Measurements from ENCODE around the gene RRBP1. TPM values are rescaled to one million over a fixed set of nuclear protein-coding genes. Genes with fewer than 3 reads are reported as not detected.
A peak's percentile ranks its signal among the peaks of the same experiment; 100 is the strongest.

The RRBP1 gene
- total and polyA plus RNA-seq, 2 experiments from 2014 or later, result 193 to 242 TPM

DNA sequence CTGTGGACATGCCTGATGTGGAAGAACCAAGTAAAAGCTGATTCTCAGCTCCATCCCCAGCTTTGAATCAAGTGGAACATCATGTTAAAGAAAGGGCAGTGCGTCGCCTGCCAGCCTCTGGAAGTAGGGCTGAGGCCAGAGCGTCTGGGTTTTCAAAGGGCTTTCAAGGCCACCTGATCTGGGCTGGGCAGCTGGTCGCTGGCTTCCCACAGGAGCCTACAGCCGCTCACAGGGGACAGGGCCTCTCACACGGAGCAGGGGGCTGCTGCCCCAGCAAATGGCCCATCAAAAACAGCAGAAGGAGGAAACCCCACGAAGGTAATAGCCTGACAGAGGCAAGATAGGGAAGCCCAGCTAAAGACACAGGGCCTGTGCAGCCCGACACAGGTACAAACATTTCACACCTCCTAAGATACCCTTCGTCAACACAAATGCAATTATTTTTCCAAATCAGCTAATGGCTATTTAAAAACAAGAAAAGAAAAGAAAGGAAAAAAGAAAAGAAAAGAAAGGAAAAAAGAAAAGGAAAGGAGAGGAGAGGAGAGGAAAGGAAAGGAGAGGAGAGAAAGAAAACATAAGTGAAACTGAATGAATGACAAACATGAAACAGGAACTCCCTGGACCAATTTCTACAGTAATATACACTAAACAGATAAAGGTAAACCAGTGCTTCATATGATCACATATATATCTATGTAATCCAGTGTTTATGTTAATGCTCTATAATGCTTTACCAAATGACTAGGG, 24.8 kb downstream of the RRBP1 start:
- TF ChIP-seq, protein P1, sequence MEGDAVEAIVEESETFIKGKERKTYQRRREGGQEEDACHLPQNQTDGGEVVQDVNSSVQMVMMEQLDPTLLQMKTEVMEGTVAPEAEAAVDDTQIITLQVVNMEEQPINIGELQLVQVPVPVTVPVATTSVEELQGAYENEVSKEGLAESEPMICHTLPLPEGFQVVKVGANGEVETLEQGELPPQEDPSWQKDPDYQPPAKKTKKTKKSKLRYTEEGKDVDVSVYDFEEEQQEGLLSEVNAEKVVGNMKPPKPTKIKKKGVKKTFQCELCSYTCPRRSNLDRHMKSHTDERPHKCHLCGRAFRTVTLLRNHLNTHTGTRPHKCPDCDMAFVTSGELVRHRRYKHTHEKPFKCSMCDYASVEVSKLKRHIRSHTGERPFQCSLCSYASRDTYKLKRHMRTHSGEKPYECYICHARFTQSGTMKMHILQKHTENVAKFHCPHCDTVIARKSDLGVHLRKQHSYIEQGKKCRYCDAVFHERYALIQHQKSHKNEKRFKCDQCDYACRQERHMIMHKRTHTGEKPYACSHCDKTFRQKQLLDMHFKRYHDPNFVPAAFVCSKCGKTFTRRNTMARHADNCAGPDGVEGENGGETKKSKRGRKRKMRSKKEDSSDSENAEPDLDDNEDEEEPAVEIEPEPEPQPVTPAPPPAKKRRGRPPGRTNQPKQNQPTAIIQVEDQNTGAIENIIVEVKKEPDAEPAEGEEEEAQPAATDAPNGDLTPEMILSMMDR (IDR thresholded peaks at IDR 0.05; ENCODE audit: poor library complexity), result no peak
- no peak for TF ChIP-seq EZH2phosphoT487 (IDR thresholded peaks at IDR 0.05; ENCODE audit: low read depth, severe bottlenecking, unreplicated experiment)
- TF ChIP-seq EZH2 (IDR thresholded peaks at IDR 0.05; ENCODE audit: borderline replicate concordance), result no peak
- peaks cover 96% of the 10 kb centered on the region for H4K20me1 ChIP-seq (ENCODE audit: insufficient read depth, poor library complexity, severe bottlenecking)

DNA sequence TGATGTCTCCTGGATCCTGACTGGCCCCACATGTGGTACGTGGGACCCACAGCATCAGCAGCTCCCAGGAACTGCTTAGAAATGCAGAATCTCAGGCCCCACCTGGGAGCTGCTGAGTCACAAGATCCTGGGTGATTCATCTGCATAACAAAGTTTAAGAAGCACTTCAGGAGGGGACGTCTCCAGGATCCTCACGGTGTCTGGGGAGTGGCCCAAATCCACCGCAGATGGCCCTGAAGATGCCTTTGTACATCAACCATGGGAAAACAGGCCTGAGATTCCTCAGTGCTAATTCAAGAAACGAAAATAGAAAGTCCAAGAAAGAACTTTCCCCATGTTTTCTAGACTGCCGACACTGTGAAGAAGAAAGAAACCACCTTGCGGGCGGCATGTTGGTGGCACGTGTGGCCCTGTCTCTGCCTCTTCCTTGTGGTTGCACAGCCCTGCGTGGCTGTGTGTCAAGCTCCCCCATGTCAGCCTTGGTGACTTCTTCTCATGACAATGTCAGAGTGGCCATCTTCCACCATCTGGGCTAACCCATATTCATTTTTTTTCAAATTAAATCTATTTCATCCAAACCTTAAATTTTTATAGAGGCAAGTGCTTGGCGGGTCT, 26.1 kb downstream of the RRBP1 start:
- TF ChIP-seq EZH2phosphoT487 (IDR thresholded peaks at IDR 0.05; ENCODE audit: low read depth, severe bottlenecking, unreplicated experiment) (no peak), EZH2 (IDR thresholded peaks at IDR 0.05; ENCODE audit: borderline replicate concordance) (no peak)
- TF ChIP-seq, protein P1 (IDR thresholded peaks at IDR 0.05; ENCODE audit: poor library complexity), result no peak
- no peaks in the 10 kb centered on the region for H3K27me3 ChIP-seq
- peaks cover 98% of the 10 kb centered on the region for H4K20me1 ChIP-seq (ENCODE audit: insufficient read depth, poor library complexity, severe bottlenecking)
- no peaks in the 10 kb centered on the region for H3K9me2 ChIP-seq (replicated peaks; ENCODE audit: insufficient read depth)
- H3K9me3 ChIP-seq (ENCODE audit: low read depth), result no peaks in the 10 kb centered on the region
- H3K79me2 ChIP-seq, result peaks cover 100% of the 10 kb centered on the region
- WGBS (ENCODE audit: low lambda C conversion rate, missing lambda C conversion rate), result 89% methylated on average over 11 of the region's 11 CpGs
- no peak overlapping the region for H2AFZ ChIP-seq
- no peak for DNase-seq (ENCODE audit: low spot score)
- no peaks in the 10 kb centered on the region for H3K36me3 ChIP-seq (replicated peaks; ENCODE audit: insufficient read depth, low read depth)
- H3K4me2 ChIP-seq, result no peak overlapping the region
- no peak overlapping the region for H3K4me3 ChIP-seq
- H3K27ac ChIP-seq, result peak overlapping the region; percentile 3
- peaks cover 23% of the 10 kb centered on the region for H3K4me1 ChIP-seq (ENCODE audit: insufficient read depth)

More for the DNA sequence above, 24.8 kb downstream of the RRBP1 start:
- Histone ChIP-seq H3K79me2 (peaks cover 100% of the 10 kb centered on the region), H3K36me3 (replicated peaks; ENCODE audit: insufficient read depth, low read depth) (no peaks in the 10 kb centered on the region), H3K4me2 (no peak overlapping the region), H3K4me3 (no peak overlapping the region), H3K27me3 (no peaks in the 10 kb centered on the region), H3K27ac (peak overlapping the region; percentile 3), H3K4me1 (ENCODE audit: insufficient read depth) (peaks cover 16% of the 10 kb centered on the region), H2AFZ (no peak overlapping the region), H3K9me2 (replicated peaks; ENCODE audit: insufficient read depth) (no peaks in the 10 kb centered on the region), H3K9me3 (ENCODE audit: low read depth) (no peaks in the 10 kb centered on the region)
- no peak for DNase-seq (ENCODE audit: low spot score)
- WGBS (ENCODE audit: low lambda C conversion rate, missing lambda C conversion rate), result 74% methylated on average over 9 of the region's 9 CpGs

DNA sequence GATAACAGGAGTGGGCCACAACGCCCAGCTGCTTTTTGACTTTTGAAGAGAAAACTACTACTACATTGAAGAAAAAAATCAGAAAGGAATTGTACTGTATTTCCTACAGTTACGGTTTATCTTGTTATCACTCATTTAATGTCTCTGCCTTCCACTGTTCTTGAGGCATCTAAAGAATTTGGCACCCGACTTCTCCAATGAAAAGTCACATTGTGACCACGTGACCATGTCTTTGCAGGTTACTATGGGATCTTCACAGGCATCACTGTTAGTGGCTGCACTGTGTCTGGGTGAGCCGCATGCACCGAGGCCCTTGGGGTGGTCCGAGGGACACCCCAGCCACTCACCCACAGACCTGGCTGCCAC, 26.8 kb downstream of the RRBP1 start:
- peak overlapping the region; percentile 19 for H3K27ac ChIP-seq
- H3K4me2 ChIP-seq, result no peak overlapping the region
- no peaks in the 10 kb centered on the region for H3K9me2 ChIP-seq (replicated peaks; ENCODE audit: insufficient read depth)
- no peaks in the 10 kb centered on the region for H3K9me3 ChIP-seq (ENCODE audit: low read depth)
- H4K20me1 ChIP-seq (ENCODE audit: insufficient read depth, poor library complexity, severe bottlenecking), result peaks cover 98% of the 10 kb centered on the region
- no peaks in the 10 kb centered on the region for H3K36me3 ChIP-seq (replicated peaks; ENCODE audit: insufficient read depth, low read depth)
- TF ChIP-seq, protein P1 (IDR thresholded peaks at IDR 0.05; ENCODE audit: poor library complexity), result no peak
- TF ChIP-seq EZH2phosphoT487 (IDR thresholded peaks at IDR 0.05; ENCODE audit: low read depth, severe bottlenecking, unreplicated experiment) (no peak), EZH2 (IDR thresholded peaks at IDR 0.05; ENCODE audit: borderline replicate concordance) (no peak)
- peaks cover 100% of the 10 kb centered on the region for H3K79me2 ChIP-seq
- DNase-seq (ENCODE audit: low spot score), result no peak
- H3K27me3 ChIP-seq, result no peaks in the 10 kb centered on the region
- WGBS (ENCODE audit: low lambda C conversion rate, missing lambda C conversion rate), result 77% methylated on average over 7 of the region's 7 CpGs
- H3K4me1 ChIP-seq (ENCODE audit: insufficient read depth), result peaks cover 16% of the 10 kb centered on the region
- H2AFZ ChIP-seq, result no peak overlapping the region
- no peak overlapping the region for H3K4me3 ChIP-seq

Measured in hepatocyte (in vitro differentiated cells).